Measurements from ENCODE around the gene LCN15.

- TF ChIP-seq CTCF (IDR thresholded peaks at IDR 0.05 in 8 of 11, conservative IDR thresholded peaks at IDR 0.05 in 3 of 11) (no peak), POLR2A (IDR thresholded peaks at IDR 0.05) (no peak)
Observed at GRCh38 chr9:136722093-136722968, 42.0 kb downstream of the LCN15 start.
